H1 (cell line): ENCODE data around the gene IPO13. TPM values are rescaled to one million over a fixed set of nuclear protein-coding genes. Genes with fewer than 3 reads are reported as not detected.
A peak's percentile ranks its signal among the peaks of the same experiment; 100 is the strongest.

Experiments
- CTCF ChIA-PET: fragments of 300-600 bp; sonication (Branson Sonifier 250); formaldehyde crosslinking; loops from one replicate; lab custom pipeline; 2021; ENCODE audit not compliant: partially characterized antibody; lab: Charles Lee
- POLR2A ChIA-PET: fragments of 300-600 bp; sonication (Branson Sonifier 250); formaldehyde crosslinking; loops from one replicate; lab custom pipeline; 2021; ENCODE audit warnings: inconsistent platforms; ENCODE audit not compliant: partially characterized antibody; lab: Charles Lee
- DNase-seq, 2 experiments: peaks; one replicate each; pipeline versions ENCODE4 v3.0.0 to v3.0.0-alpha.2; 2010 to 2022; ENCODE audit warnings: low spot score in 2 of 2, low read depth in 1 of 2, mixed read lengths in 1 of 2
- FAIRE-seq: peaks from 2 replicates; lab custom pipeline; 2011; peaks lifted over from hg19 to GRCh38; lab: Jason Lieb, UNC
- H2AFZ ChIP-seq: 2 replicates; pipeline ENCODE4 v1.8.1; 2012; ENCODE audit warnings: low read length, inconsistent platforms
- H2AK5ac ChIP-seq: 2 replicates; pipeline ENCODE4 v1.6.1; 2013; ENCODE audit warnings: low read depth, low read length
- H2BK120ac ChIP-seq: replicated peaks from 2 replicates; pipeline ENCODE3; 2013; ENCODE audit warnings: low read depth, low read length, inconsistent platforms
- H2BK12ac ChIP-seq: 2 replicates; pipeline ENCODE4 v1.6.1; 2013; ENCODE audit warnings: low read depth, low read length
- H2BK15ac ChIP-seq: 2 replicates; pipeline ENCODE4 v1.6.1; 2013; ENCODE audit warnings: low read length
- H2BK20ac ChIP-seq: 2 replicates; pipeline ENCODE4 v1.6.1; 2013; ENCODE audit warnings: low read length
- H2BK5ac ChIP-seq: 2 replicates; pipeline ENCODE4 v1.6.1; 2013; ENCODE audit warnings: low read depth, low read length
- H3K14ac ChIP-seq: 2 replicates; pipeline ENCODE4 v1.6.1; 2013; ENCODE audit warnings: inconsistent platforms; ENCODE audit not compliant: insufficient read length
- H3K18ac ChIP-seq: 2 replicates; pipeline ENCODE4 v1.6.1; 2013; ENCODE audit warnings: low read length; ENCODE audit errors: extremely low read depth
- H3K23ac ChIP-seq: 2 replicates; pipeline ENCODE4 v1.6.1; 2013; ENCODE audit warnings: inconsistent platforms; ENCODE audit not compliant: insufficient read length
- H3K23me2 ChIP-seq: 2 replicates; pipeline ENCODE4 v1.6.1; 2013; ENCODE audit warnings: low read depth, low read length
- H3K27ac ChIP-seq: 2 replicates; pipeline ENCODE4 v1.6.1; 2011; ENCODE audit warnings: low read depth, low read length, inconsistent platforms
- H3K27me3 ChIP-seq, 4 experiments: replicated peaks in 1 of 4; 1 replicate in 1 of 4; 2 replicates in 3 of 4; pipeline versions ENCODE4 v1.6.1 to v1.8.1; 2011 to 2013; ENCODE audit warnings: low read length in 3 of 4, mild to moderate bottlenecking in 3 of 4, inconsistent platforms in 2 of 4, mixed read lengths in 2 of 4, moderate library complexity in 1 of 4; ENCODE audit not compliant: control insufficient read depth in 3 of 4, insufficient read depth in 3 of 4; ENCODE audit errors: extremely low read depth in 1 of 4
- H3K36me3 ChIP-seq, 4 experiments: 2 replicates each; pipeline versions ENCODE4 v1.6.1 to v1.8.1; 2011 to 2013; ENCODE audit warnings: mild to moderate bottlenecking in 4 of 4, low read length in 3 of 4, moderate library complexity in 2 of 4, control low read depth in 1 of 4, inconsistent platforms in 1 of 4; ENCODE audit not compliant: insufficient read depth in 4 of 4, control insufficient read depth in 2 of 4
- H3K4ac ChIP-seq: replicated peaks from 2 replicates; pipeline ENCODE3; 2013; ENCODE audit warnings: low read length, low read depth, mixed read lengths, inconsistent platforms; ENCODE audit not compliant: insufficient read length
- H3K4me1 ChIP-seq, 4 experiments: replicated peaks in 1 of 4; 1 replicate in 1 of 4; 2 replicates in 3 of 4; pipeline versions ENCODE4 v1.6.1 to v1.8.1; 2011 to 2013; ENCODE audit warnings: low read length in 3 of 4, inconsistent platforms in 2 of 4, mixed read lengths in 1 of 4; ENCODE audit not compliant: insufficient read depth in 4 of 4, control insufficient read depth in 3 of 4
- H3K4me2 ChIP-seq, 2 experiments: 2 replicates each; pipeline versions ENCODE4 v1.6.1 to v1.8.1; 2011 to 2013; ENCODE audit warnings: low read depth in 2 of 2, low read length in 2 of 2, control low read depth in 1 of 2, inconsistent platforms in 1 of 2, mild to moderate bottlenecking in 1 of 2; ENCODE audit not compliant: insufficient read depth in 1 of 2
- H3K4me3 ChIP-seq, 4 experiments: fragments of 200-600, 300-600 bp in 1 of 4; sonication (generic), shearing (Covaris generic), sonication (Bioruptor Twin) in 1 of 4; 2 replicates each; pipeline versions ENCODE4 v1.5.1 to v1.8.1; 2011 to 2016; ENCODE audit warnings: low read length in 4 of 4, low read depth in 3 of 4, control low read depth in 2 of 4, inconsistent platforms in 2 of 4, mild to moderate bottlenecking in 2 of 4, mixed read lengths in 1 of 4, moderate library complexity in 1 of 4; ENCODE audit not compliant: insufficient read depth in 2 of 4; ENCODE audit errors: extremely low read depth in 1 of 4
- H3K56ac ChIP-seq: replicated peaks from 2 replicates; pipeline ENCODE3; 2013; ENCODE audit warnings: low read depth, mild to moderate bottlenecking, mixed read lengths, low read length, inconsistent platforms; ENCODE audit not compliant: insufficient read length
- H3K79me1 ChIP-seq: 2 replicates; pipeline ENCODE4 v1.6.1; 2013; ENCODE audit warnings: low read depth, low read length, control low read depth
- H3K79me2 ChIP-seq, 2 experiments: 2 replicates each; pipeline versions ENCODE4 v1.6.1 to v1.8.1; 2012 to 2013; ENCODE audit warnings: low read length in 2 of 2, mild to moderate bottlenecking in 2 of 2, inconsistent platforms in 1 of 2; ENCODE audit not compliant: insufficient read depth in 2 of 2, control insufficient read depth in 1 of 2
- H3K9ac ChIP-seq, 4 experiments: replicated peaks in 1 of 4; 1 replicate in 1 of 4; 2 replicates in 3 of 4; pipeline versions ENCODE4 v1.6.1 to v1.8.1; 2011 to 2013; ENCODE audit warnings: low read depth in 3 of 4, low read length in 3 of 4, control low read depth in 2 of 4, mild to moderate bottlenecking in 2 of 4, moderate library complexity in 2 of 4, inconsistent platforms in 1 of 4; ENCODE audit errors: extremely low read depth in 1 of 4
- H3K9me3 ChIP-seq, 2 experiments: 2 replicates each; pipeline versions ENCODE4 v1.6.1 to v1.8.1; 2012 to 2013; ENCODE audit warnings: mild to moderate bottlenecking in 2 of 2, moderate library complexity in 2 of 2, control low read depth in 1 of 2, inconsistent platforms in 1 of 2, low read depth in 1 of 2, low read length in 1 of 2, mixed read lengths in 1 of 2; ENCODE audit not compliant: insufficient read depth in 2 of 2
- H4K20me1 ChIP-seq, 2 experiments: replicated peaks in 1 of 2; 2 replicates each; pipeline versions ENCODE3 to v1.8.1; 2011 to 2013; ENCODE audit warnings: inconsistent platforms in 2 of 2, low read length in 2 of 2, mild to moderate bottlenecking in 1 of 2; ENCODE audit not compliant: insufficient read depth in 2 of 2, control insufficient read depth in 1 of 2
- H4K5ac ChIP-seq: 2 replicates; pipeline ENCODE4 v1.6.1; 2013; ENCODE audit warnings: low read length, low read depth, mixed read lengths, inconsistent platforms; ENCODE audit not compliant: insufficient read length
- H4K8ac ChIP-seq: 2 replicates; pipeline ENCODE4 v1.8.0; 2013; ENCODE audit warnings: mild to moderate bottlenecking, moderate library complexity, low read length, inconsistent platforms; ENCODE audit not compliant: insufficient read depth; ENCODE audit errors: extremely low read depth
- H4K91ac ChIP-seq: replicated peaks from 2 replicates; pipeline ENCODE3; 2013; ENCODE audit warnings: low read length, mixed read lengths, inconsistent platforms; ENCODE audit not compliant: insufficient read length
- ATF2 ChIP-seq: IDR thresholded peaks from 2 replicates; pipeline ENCODE4 v1.6.1; 2012; ENCODE audit warnings: low read length, inconsistent platforms
- ATF3 ChIP-seq: IDR thresholded peaks from 2 replicates; pipeline ENCODE4 v1.6.1; 2011; ENCODE audit warnings: low read depth, mild to moderate bottlenecking, low read length; ENCODE audit not compliant: insufficient read depth
- GTF2F1 ChIP-seq: IDR thresholded peaks from 2 replicates; pipeline ENCODE4 v1.6.1; 2012; ENCODE audit warnings: low read depth, low read length, improper control_type of control experiment, borderline replicate concordance
- JUN ChIP-seq: IDR thresholded peaks from 2 replicates; pipeline ENCODE4 v1.6.1; 2011; ENCODE audit warnings: low read depth, mild to moderate bottlenecking, improper control_type of control experiment, low read length
- MAFK ChIP-seq: IDR thresholded peaks from 2 replicates; pipeline ENCODE4 v1.6.1; 2012; ENCODE audit warnings: low read depth, mild to moderate bottlenecking, improper control_type of control experiment, low read length
- NANOG ChIP-seq: IDR thresholded peaks from 2 replicates; pipeline ENCODE4 v1.6.1; 2011; ENCODE audit warnings: low read length, low read depth, mild to moderate bottlenecking, inconsistent platforms; ENCODE audit not compliant: insufficient read depth, poor library complexity, severe bottlenecking
- POLR2AphosphoS5 ChIP-seq: IDR thresholded peaks from 2 replicates; pipeline ENCODE4 v1.6.1; 2011; ENCODE audit warnings: low read depth, low read length
- RAD21 ChIP-seq, 2 experiments: IDR thresholded peaks in 1 of 2; conservative IDR thresholded peaks in 1 of 2; 2 replicates each; pipeline ENCODE4 v1.6.1; 2011; ENCODE audit warnings: low read depth in 2 of 2, low read length in 2 of 2, improper control_type of control experiment in 1 of 2, inconsistent platforms in 1 of 2, mild to moderate bottlenecking in 1 of 2, moderate library complexity in 1 of 2
- ZNF274 ChIP-seq: IDR thresholded peaks from 2 replicates; pipeline ENCODE4 v1.7.0; 2012; ENCODE audit warnings: low read length, borderline replicate concordance; ENCODE audit errors: extremely low read depth
- WGBS, 2 experiments: shearing (Covaris generic) in 1 of 2; methylation state at CpG; one replicate each; pipeline versions ENCODE4 v1.1.6 to v1.1.7; 2013 to 2015; ENCODE audit warnings: low lambda C conversion rate in 2 of 2, mixed read lengths in 2 of 2, inconsistent platforms in 1 of 2, low coverage in 1 of 2, missing lambda C conversion rate in 1 of 2; ENCODE audit not compliant: insufficient replicate concordance in 2 of 2, insufficient coverage in 1 of 2, insufficient read length in 1 of 2; ENCODE audit errors: extremely low coverage in 1 of 2, missing lambda C conversion rate in 1 of 2; 5-methylcytosine and 5-hydroxymethylcytosine counted together
- polyA plus RNA-seq, 7 experiments: library from polyadenylated mRNA; depleted of rRNA in 3 of 7; stranded (reverse) in 5 of 7; unstranded in 2 of 7; fragments of >200 nt in 5 of 7; fragments of 200-250 nt in 2 of 7; gene quantifications; 1 replicate in 5 of 7; 2 replicates in 1 of 7; 4 replicates in 1 of 7; pipeline versions ENCODE4 v1.2.1 to v1.2.3, GENCODE V29; 2011 to 2013; ENCODE audit warnings: missing spikeins in 2 of 7, mixed read lengths in 2 of 7
- total RNA-seq: library from RNA; stranded (reverse); fragmentation: NEBNext Ultra II Directional; extraction: Animal tissue kit (Norgen Biotek cat#: 25700); gene quantifications from 2 replicates; pipeline ENCODE4 v1.2.1, GENCODE V29; 2021

The IPO13 gene
- total and polyA plus RNA-seq, 2 of the 8 experiments (the other 6 are each of a cell fraction or from before 2014, with no cell fraction given): 23.0 to 27.0 TPM

GRCh38 chr1:43937179-43937865 lies 9.4 kb upstream of the IPO13 start:
- FAIRE-seq: no peak
- CTCF ChIA-PET: interaction anchor here (1.0 to 18.6 kb wide), 12 partner anchors 8 to 169 kb away, joined by 3 to 618 read pairs (median 16); partner anchors contain the start of gene IPO13

More at GRCh38 chr1:43937179-43937865, 9.4 kb upstream of the IPO13 start:
- no peak overlapping the region for H2BK120ac ChIP-seq
- H3K9me3 ChIP-seq: no peaks in the 10 kb centered on the region
- 90% methylated on average over 8 of the region's 8 CpGs; no CpG with 5 or more reads in 1 of the 2 experiments for WGBS, 2 experiments
- H3K79me1 ChIP-seq: no peaks in the 10 kb centered on the region
- peaks cover 7 to 8% of the 10 kb centered on the region in 2 experiments for H4K20me1 ChIP-seq
- peak overlapping the region; percentile 17; the same call in 1 of the 2 replicates for H4K8ac ChIP-seq
- no peak overlapping the region for H3K23ac ChIP-seq
- no peak overlapping the region for H2AFZ ChIP-seq
- no peak overlapping the region for H2BK12ac ChIP-seq
- H3K14ac ChIP-seq: no peak overlapping the region
- no peak overlapping the region for H3K56ac ChIP-seq
- H3K9ac ChIP-seq: no peak overlapping the region
- H3K4me1 ChIP-seq: peaks cover 13 to 39% (median 31%) of the 10 kb centered on the region in 4 experiments
- no peak overlapping the region for H3K27ac ChIP-seq
- no peak overlapping the region for H2BK15ac ChIP-seq
- no peaks in the 10 kb centered on the region for H3K79me2 ChIP-seq
- no peak overlapping the region for H2BK20ac ChIP-seq
- no peaks in the 10 kb centered on the region; a peak in 1 of 8 replicates for H3K36me3 ChIP-seq
- peaks cover 11% of the 10 kb centered on the region; the same call in 1 of the 2 replicates for H3K23me2 ChIP-seq
- peak overlapping the region in 1 of 4 experiments; percentile 69; a peak in 1 of 8 replicates for H3K4me3 ChIP-seq
- POLR2A ChIA-PET: interaction anchor here (1.2 to 8.0 kb wide), 4 partner anchors 23 to 215 kb away, joined by 3 to 89 read pairs (median 8); no protein-coding TSS in a partner anchor
- no peak overlapping the region for H3K4ac ChIP-seq
- no peak for DNase-seq
- peak overlapping the region; percentile 89 to 93; a peak in 3 of 4 replicates for H3K4me2 ChIP-seq
- no peak overlapping the region for H3K18ac ChIP-seq
- TF ChIP-seq MAFK (no peak), ATF3 (no peak), JUN (no peak), ZNF274 (no peak), NANOG (no peak), RAD21 (IDR thresholded peaks at IDR 0.05 in 1 of 2, conservative IDR thresholded peaks at IDR 0.05 in 1 of 2; ENCODE audit: low read depth in 2 of 2, low read length in 2 of 2) (no peak), GTF2F1 (no peak), POLR2AphosphoS5 (no peak), ATF2 (no peak)
- H2BK5ac ChIP-seq: no peak overlapping the region
- H4K5ac ChIP-seq: no peak overlapping the region
- no peak overlapping the region for H2AK5ac ChIP-seq
- H4K91ac ChIP-seq: no peak overlapping the region
- peaks cover 0 to 8% (median 4%) of the 10 kb centered on the region in 4 experiments; a peak in 4 of 7 replicates for H3K27me3 ChIP-seq
